Measurements from ENCODE around the gene DDX52. TPM values are rescaled to one million over a fixed set of nuclear protein-coding genes. Genes with fewer than 3 reads are reported as not detected.

DDX52 gene
- total and polyA plus RNA-seq, 2 experiments from 2014 or later = 46.2 to 61.3 TPM

DNA sequence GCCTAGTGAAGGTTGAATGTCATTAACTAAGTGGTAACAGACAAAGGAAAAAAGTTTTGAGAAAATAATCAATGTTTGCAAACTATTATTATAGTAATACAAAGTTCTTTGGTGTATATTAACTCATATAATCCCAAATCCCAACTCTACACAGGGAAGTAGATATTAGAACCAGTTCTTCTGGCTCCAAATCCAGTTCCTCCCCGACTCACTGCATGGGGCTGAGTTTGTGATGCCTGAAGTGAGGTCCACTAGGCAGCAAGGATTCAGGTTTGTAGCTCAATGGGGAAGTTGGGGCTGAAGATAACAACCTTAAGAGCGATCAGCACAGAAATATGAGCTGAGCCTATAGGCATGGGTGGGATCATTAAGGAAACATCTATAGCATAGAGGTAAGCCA, 28.4 kb downstream of the DDX52 start:
- Histone ChIP-seq H3K9me2 (ENCODE audit: insufficient read depth) (no peaks in the 10 kb centered on the region), H4K20me1 (replicated peaks; ENCODE audit: insufficient read depth) (peaks cover 7% of the 10 kb centered on the region; the same call in 1 of the 2 replicates), H3K4me1 (ENCODE audit: insufficient read depth) (0 out of 2 replicates have a peak, but pooled peaks cover under 1% of the 10 kb centered on the region), H3K79me2 (replicated peaks; ENCODE audit: insufficient read depth) (no peaks in the 10 kb centered on the region), H3K36me3 (ENCODE audit: insufficient read depth) (peaks cover 40% of the 10 kb centered on the region), H2AFZ (no peak overlapping the region), H3F3A (replicated peaks; ENCODE audit: low read depth) (peaks cover 4% of the 10 kb centered on the region; the same call in 1 of the 2 replicates), H3K27me3 (ENCODE audit: insufficient read depth) (no peaks in the 10 kb centered on the region), H3K27ac (ENCODE audit: low read depth) (no peak overlapping the region), H3K4me3 (no peak overlapping the region), H3K4me2 (no peak overlapping the region)
- no peak for TF ChIP-seq ZNF462 (CRISPR knock-in tag; IDR thresholded peaks at IDR 0.05)
- no peak for TF ChIP-seq POLR2AphosphoS5 (IDR thresholded peaks at IDR 0.05; ENCODE audit: low read depth)
- TF ChIP-seq CREB1 (CRISPR knock-in tag; IDR thresholded peaks at IDR 0.05; ENCODE audit: low read depth) = no peak
- no peak for TF ChIP-seq NANOG (IDR thresholded peaks at IDR 0.05; ENCODE audit: borderline replicate concordance)
- no peak for TF ChIP-seq ZNF114 (CRISPR knock-in tag; IDR thresholded peaks at IDR 0.05)
- no peak for TF ChIP-seq ZNF331 (CRISPR knock-in tag; IDR thresholded peaks at IDR 0.05; ENCODE audit: low read depth)
- Mint-ChIP-seq H3K4me1 (no peaks in the 10 kb centered on the region), H3K9me3 (no peaks in the 10 kb centered on the region), H3K27ac (no peak overlapping the region), H3K4me3 (no peak overlapping the region), H3K27me3 (ENCODE audit: insufficient read depth, low read depth, poor library complexity) (no peaks in the 10 kb centered on the region), H3K36me3 (ENCODE audit: low read depth) (peaks cover 25% of the 10 kb centered on the region)
- DNase-seq (ENCODE audit: low spot score) (no peak), ATAC-seq (no peak)

DNA sequence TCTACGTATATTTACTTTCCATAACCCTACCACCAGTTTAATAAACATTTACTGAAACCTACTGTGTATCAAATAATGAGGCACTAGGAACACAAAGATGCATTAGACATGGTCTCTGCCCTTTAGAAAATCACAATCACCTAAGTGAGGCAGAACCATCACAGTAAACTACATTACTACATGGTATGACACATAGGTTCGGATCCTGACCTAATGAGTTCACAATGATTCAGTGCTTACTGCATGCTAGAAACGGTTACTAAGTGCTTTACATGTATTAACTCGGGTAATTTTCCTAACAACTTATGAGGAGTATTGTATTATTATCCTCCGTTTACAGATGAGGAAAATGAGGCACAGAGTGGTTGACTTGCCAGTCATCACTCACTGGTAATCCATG, 28.9 kb downstream of the DDX52 start:
- no peak overlapping the region for H3K4me2 ChIP-seq
- H4K20me1 ChIP-seq (replicated peaks; ENCODE audit: insufficient read depth) = 0 out of 2 replicates have a peak, but pooled peaks cover 4% of the 10 kb centered on the region
- no peak overlapping the region for H3K4me3 ChIP-seq
- no peak overlapping the region for H3K27ac ChIP-seq (ENCODE audit: low read depth)
- Mint-ChIP-seq H3K36me3 (ENCODE audit: low read depth) (peaks cover 22% of the 10 kb centered on the region), H3K9me3 (no peaks in the 10 kb centered on the region), H3K27ac (no peak overlapping the region), H3K4me3 (no peak overlapping the region), H3K27me3 (ENCODE audit: insufficient read depth, low read depth, poor library complexity) (no peaks in the 10 kb centered on the region), H3K4me1 (no peaks in the 10 kb centered on the region)
- H3K27me3 ChIP-seq (ENCODE audit: insufficient read depth) = no peaks in the 10 kb centered on the region
- H3K79me2 ChIP-seq (replicated peaks; ENCODE audit: insufficient read depth) = no peaks in the 10 kb centered on the region
- peaks cover 8% of the 10 kb centered on the region; the same call in 1 of the 2 replicates for H3F3A ChIP-seq (replicated peaks; ENCODE audit: low read depth)
- ATAC-seq (no peak), DNase-seq (ENCODE audit: low spot score) (no peak)
- peaks cover 38% of the 10 kb centered on the region for H3K36me3 ChIP-seq (ENCODE audit: insufficient read depth)
- 0 out of 2 replicates have a peak, but pooled peaks cover 4% of the 10 kb centered on the region for H3K4me1 ChIP-seq (ENCODE audit: insufficient read depth)
- no peak overlapping the region for H2AFZ ChIP-seq
- H3K9me2 ChIP-seq (ENCODE audit: insufficient read depth) = no peaks in the 10 kb centered on the region
- TF ChIP-seq, protein P1, sequence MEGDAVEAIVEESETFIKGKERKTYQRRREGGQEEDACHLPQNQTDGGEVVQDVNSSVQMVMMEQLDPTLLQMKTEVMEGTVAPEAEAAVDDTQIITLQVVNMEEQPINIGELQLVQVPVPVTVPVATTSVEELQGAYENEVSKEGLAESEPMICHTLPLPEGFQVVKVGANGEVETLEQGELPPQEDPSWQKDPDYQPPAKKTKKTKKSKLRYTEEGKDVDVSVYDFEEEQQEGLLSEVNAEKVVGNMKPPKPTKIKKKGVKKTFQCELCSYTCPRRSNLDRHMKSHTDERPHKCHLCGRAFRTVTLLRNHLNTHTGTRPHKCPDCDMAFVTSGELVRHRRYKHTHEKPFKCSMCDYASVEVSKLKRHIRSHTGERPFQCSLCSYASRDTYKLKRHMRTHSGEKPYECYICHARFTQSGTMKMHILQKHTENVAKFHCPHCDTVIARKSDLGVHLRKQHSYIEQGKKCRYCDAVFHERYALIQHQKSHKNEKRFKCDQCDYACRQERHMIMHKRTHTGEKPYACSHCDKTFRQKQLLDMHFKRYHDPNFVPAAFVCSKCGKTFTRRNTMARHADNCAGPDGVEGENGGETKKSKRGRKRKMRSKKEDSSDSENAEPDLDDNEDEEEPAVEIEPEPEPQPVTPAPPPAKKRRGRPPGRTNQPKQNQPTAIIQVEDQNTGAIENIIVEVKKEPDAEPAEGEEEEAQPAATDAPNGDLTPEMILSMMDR (conservative IDR thresholded peaks at IDR 0.05; ENCODE audit: low read depth in 2 of 2) = no peak
- TF ChIP-seq CREB1 (CRISPR knock-in tag; IDR thresholded peaks at IDR 0.05; ENCODE audit: low read depth) (no peak), POLR2AphosphoS5 (IDR thresholded peaks at IDR 0.05; ENCODE audit: low read depth) (no peak), ZNF114 (CRISPR knock-in tag; IDR thresholded peaks at IDR 0.05) (no peak), EZH2phosphoT487 (IDR thresholded peaks at IDR 0.05; ENCODE audit: unreplicated experiment) (no peak)

All from GM23338 (cell line).